H1 (cell line): ENCODE results near the gene SNAP47. TPM values are rescaled to one million over a fixed set of nuclear protein-coding genes. Genes with fewer than 3 reads are reported as not detected.

Source experiments
- ATF3 ChIP-seq: IDR thresholded peaks from 2 replicates; pipeline ENCODE4 v1.6.1; 2011; ENCODE audit warnings: low read depth, mild to moderate bottlenecking, low read length; ENCODE audit not compliant: insufficient read depth
- E2F6 ChIP-seq: IDR thresholded peaks from 2 replicates; pipeline ENCODE4 v1.6.1; 2012; ENCODE audit warnings: inconsistent platforms
- EGR1 ChIP-seq: IDR thresholded peaks from 2 replicates; pipeline ENCODE4 v1.6.1; 2011; ENCODE audit warnings: low read depth, low read length, borderline replicate concordance
- EP300 ChIP-seq, 2 experiments: IDR thresholded peaks; 1 replicate in 1 of 2; 2 replicates in 1 of 2; pipeline ENCODE4 v1.6.1; 2011 to 2012; ENCODE audit warnings: low read depth in 2 of 2, low read length in 2 of 2, mild to moderate bottlenecking in 2 of 2, borderline replicate concordance in 1 of 2, inconsistent platforms in 1 of 2, moderate library complexity in 1 of 2
- GABPA ChIP-seq: IDR thresholded peaks from 2 replicates; pipeline ENCODE4 v1.6.1; 2011; ENCODE audit warnings: mild to moderate bottlenecking, low read length, moderate library complexity, borderline replicate concordance; ENCODE audit not compliant: insufficient read depth
- RBBP5 ChIP-seq: IDR thresholded peaks from 2 replicates; pipeline ENCODE4 v1.7.1; 2012; ENCODE audit warnings: low read depth, mild to moderate bottlenecking, inconsistent platforms, low read length, moderate library complexity, borderline replicate concordance
- SAP30 ChIP-seq: fragments of 300-600 bp; sonication (generic); IDR thresholded peaks from 2 replicates; pipeline ENCODE4 v1.7.1; 2012; ENCODE audit warnings: low read length, moderate library complexity, mild to moderate bottlenecking, inconsistent platforms; ENCODE audit not compliant: insufficient read depth, insufficient replicate concordance
- polyA plus RNA-seq, 7 experiments: library from polyadenylated mRNA; depleted of rRNA in 3 of 7; stranded (reverse) in 5 of 7; unstranded in 2 of 7; fragments of >200 nt in 5 of 7; fragments of 200-250 nt in 2 of 7; gene quantifications; 1 replicate in 5 of 7; 2 replicates in 1 of 7; 4 replicates in 1 of 7; pipeline versions ENCODE4 v1.2.1 to v1.2.3, GENCODE V29; 2011 to 2013; ENCODE audit warnings: missing spikeins in 2 of 7, mixed read lengths in 2 of 7
- total RNA-seq: library from RNA; stranded (reverse); fragmentation: NEBNext Ultra II Directional; extraction: Animal tissue kit (Norgen Biotek cat#: 25700); gene quantifications from 2 replicates; pipeline ENCODE4 v1.2.1, GENCODE V29; 2021

SNAP47 gene
- total and polyA plus RNA-seq, 2 of the 8 experiments (the other 6 are each of a cell fraction or from before 2014, with no cell fraction given) = 37.6 to 42.2 TPM

- TF ChIP-seq E2F6 (no peak), ATF3 (no peak), EGR1 (no peak), EP300 (IDR thresholded peaks at IDR 0.05; ENCODE audit: borderline replicate concordance in 1 of 2, low read depth in 2 of 2, low read length in 2 of 2) (no peak), RBBP5 (no peak), GABPA (no peak), SAP30 (no peak)
Observed at GRCh38 chr1:227768640-227769039, 33.4 kb downstream of the SNAP47 start (continued).
